Measurements from ENCODE around the gene RIMS3.

Gene RIMS3

DNA sequence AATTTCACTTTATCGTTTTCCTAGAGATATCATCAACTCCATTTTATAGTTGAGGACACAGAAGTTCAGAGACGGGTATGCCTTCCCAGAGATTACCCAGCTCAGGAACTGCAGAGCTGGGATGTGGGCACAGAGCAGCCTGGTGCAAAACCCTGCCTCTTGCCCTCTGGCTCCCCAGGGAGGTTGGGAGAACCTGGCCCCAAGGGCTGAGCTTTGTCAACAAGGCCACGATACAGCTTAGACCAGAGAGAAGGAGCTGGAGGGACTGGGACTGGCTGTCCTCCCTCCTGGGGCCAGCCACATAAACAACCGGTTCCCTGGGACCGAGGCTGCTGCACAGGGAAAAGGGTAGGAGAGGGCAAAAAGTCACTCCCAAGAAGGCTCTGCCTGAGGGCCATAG, 3.8 kb downstream of the RIMS3 start:
- in situ Hi-C loops (cut with HindIII; ENCODE audit: low pct_ligation_motif_present, low pct_unique_long_range_greater_than_20kb, low sequenced_read_pairs), result no loop called here
- no peak for DNase-seq

DNA sequence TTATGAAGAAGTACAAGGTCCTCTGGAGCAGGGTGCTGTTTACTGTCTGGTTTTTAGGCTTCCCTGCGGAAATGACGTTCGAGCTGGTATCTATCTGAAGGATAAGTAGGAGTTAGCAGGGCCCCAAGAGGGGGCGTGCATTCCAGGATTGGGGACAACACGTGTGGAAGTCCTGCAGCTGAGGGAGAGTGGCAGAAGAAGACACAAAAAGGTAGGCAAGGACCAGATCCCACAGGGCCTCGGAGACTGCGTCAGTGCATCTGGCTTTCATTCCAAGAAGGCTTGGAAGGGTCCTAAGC, 5.9 kb downstream of the RIMS3 start:
- DNase-seq, result no peak
- in situ Hi-C loops (cut with HindIII; ENCODE audit: low pct_ligation_motif_present, low pct_unique_long_range_greater_than_20kb, low sequenced_read_pairs), result no loop called here

- in situ Hi-C loops (cut with HindIII; ENCODE audit: low pct_ligation_motif_present, low pct_unique_long_range_greater_than_20kb, low sequenced_read_pairs), result no loop called here
- DNase-seq, result no peak
These were observed 6.5 kb downstream of the RIMS3 start for GRCh38 chr1:40658751-40659648.

GRCh38 chr1:40657046-40657445, 8.4 kb downstream of the RIMS3 start:
- in situ Hi-C loops (cut with HindIII; ENCODE audit: low pct_ligation_motif_present, low pct_unique_long_range_greater_than_20kb, low sequenced_read_pairs), result no loop called here
- no peak for DNase-seq

DNA sequence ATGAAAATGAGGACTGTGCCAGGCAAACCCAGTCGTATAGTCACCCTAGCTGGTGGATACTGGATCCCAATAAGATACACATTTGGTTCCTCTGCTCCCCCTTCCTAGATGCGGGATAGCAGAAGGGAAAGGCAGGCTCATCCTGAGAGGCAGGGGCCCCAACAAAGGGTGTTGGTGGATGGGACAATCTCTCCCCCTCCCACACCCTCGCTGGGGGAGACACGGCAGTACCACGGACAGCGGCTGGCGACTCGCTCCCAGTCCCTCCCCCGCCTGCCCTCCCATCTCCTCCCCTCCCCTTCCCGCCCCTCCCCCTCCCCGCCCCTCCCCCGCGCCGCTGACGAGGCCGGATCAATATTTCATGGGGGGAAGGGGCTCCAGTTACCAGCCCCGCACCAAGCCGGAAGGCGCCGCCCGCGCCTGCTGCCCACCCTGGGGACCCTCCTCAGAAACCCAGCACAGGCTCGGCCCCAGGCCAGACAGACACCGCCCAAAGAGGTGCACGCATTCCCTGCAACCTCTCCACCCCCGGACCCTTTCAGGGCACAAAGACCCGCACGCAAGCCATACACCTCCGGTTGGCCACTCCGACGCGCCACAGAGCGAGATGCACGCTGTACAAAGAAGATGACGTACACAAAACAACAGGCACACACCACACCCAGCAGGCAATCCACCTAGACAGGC, 11.5 kb downstream of the RIMS3 start:
- in situ Hi-C loops (cut with HindIII; ENCODE audit: low pct_ligation_motif_present, low pct_unique_long_range_greater_than_20kb, low sequenced_read_pairs), result no loop called here
- no peak for DNase-seq

- no peak for DNase-seq
- in situ Hi-C loops (cut with HindIII; ENCODE audit: low pct_ligation_motif_present, low pct_unique_long_range_greater_than_20kb, low sequenced_read_pairs), result no loop called here
These were observed 12.5 kb downstream of the RIMS3 start for GRCh38 chr1:40652979-40653378.

- in situ Hi-C loops (cut with HindIII; ENCODE audit: low pct_ligation_motif_present, low pct_unique_long_range_greater_than_20kb, low sequenced_read_pairs), result no loop called here
- DNase-seq, result no peak
These were observed 13.0 kb downstream of the RIMS3 start for GRCh38 chr1:40652468-40652867.

GRCh38 chr1:40651138-40651857, 14.2 kb downstream of the RIMS3 start:
- DNase-seq, result no peak
- in situ Hi-C loops (cut with HindIII; ENCODE audit: low pct_ligation_motif_present, low pct_unique_long_range_greater_than_20kb, low sequenced_read_pairs), result no loop called here

- DNase-seq, result no peak
- in situ Hi-C loops (cut with HindIII; ENCODE audit: low pct_ligation_motif_present, low pct_unique_long_range_greater_than_20kb, low sequenced_read_pairs), result no loop called here
These were observed 15.4 kb downstream of the RIMS3 start for GRCh38 chr1:40650075-40650474.

DNA sequence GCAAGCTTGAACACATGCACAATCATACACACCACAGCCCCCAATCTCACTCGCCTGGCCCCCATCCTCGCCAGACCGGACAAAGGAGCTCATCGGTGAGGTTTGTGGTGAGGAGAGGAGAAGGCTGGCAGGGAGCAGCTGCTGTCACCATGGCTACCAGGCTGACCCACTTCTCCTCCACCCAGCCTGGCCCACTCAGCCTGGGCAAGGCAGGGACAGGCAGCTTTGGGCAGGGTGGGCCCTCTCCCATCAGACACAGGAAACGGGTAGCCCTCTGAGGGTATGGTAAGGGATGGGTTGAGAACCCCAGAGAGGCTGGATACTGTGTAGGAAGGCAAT, 15.9 kb downstream of the RIMS3 start:
- no peak for DNase-seq

GRCh38 chr1:40648928-40649591, 16.4 kb downstream of the RIMS3 start:
- in situ Hi-C loops (cut with HindIII; ENCODE audit: low pct_ligation_motif_present, low pct_unique_long_range_greater_than_20kb, low sequenced_read_pairs), result no loop called here
- no peak for DNase-seq

More for the DNA sequence above, 15.9 kb downstream of the RIMS3 start:
- in situ Hi-C loops (cut with HindIII; ENCODE audit: low pct_ligation_motif_present, low pct_unique_long_range_greater_than_20kb, low sequenced_read_pairs), result no loop called here

DNA sequence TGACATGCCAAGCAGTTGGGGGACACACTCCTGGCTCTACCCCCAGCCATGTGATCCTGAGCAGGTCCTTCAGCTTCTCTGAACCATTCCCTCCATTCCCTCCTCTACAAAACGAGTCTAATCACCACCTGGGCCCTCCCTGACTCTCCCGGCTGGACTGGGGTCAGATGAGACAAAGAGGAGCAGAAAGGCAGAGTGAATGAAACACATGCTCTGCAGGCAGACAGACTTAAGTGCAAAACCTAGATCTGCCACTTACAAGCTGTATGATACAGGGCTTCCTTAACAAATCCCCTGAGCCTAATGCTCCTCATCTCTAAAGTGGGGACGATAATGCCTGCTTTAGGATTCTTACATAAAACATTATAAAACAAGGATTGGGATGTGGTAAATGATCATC, 17.3 kb downstream of the RIMS3 start:
- in situ Hi-C loops (cut with HindIII; ENCODE audit: low pct_ligation_motif_present, low pct_unique_long_range_greater_than_20kb, low sequenced_read_pairs), result no loop called here
- DNase-seq, result no peak

- DNase-seq, result no peak
- in situ Hi-C loops (cut with HindIII; ENCODE audit: low pct_ligation_motif_present, low pct_unique_long_range_greater_than_20kb, low sequenced_read_pairs), result no loop called here
These were observed 19.2 kb downstream of the RIMS3 start for GRCh38 chr1:40646315-40646714.

DNA sequence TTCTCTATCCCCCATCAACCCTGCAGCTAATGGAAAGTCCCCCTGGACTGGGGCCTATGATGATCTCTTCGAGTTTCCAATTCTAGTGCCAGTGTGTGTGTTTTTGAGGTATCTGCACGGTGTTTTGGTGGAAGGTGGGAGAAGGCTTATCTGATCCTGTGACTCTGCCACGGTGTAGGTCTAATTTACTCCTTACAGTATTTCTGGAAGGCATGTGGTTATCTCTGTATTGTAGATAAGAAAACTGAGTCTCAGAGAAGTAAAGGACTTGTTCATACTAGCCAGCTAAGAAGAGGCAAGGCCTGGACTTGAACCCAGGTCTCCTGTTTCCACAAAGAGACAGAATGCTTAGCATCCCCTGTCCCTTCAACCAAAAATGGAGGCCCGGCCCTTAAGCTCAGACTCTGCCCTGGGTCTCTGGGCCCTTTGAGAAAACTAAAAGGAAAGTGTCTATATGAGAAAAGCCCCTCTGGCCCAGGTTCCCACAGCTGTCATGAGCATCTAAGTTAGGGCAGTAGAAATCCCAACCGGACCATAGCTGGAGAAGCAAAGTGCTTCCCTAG, 20.3 kb downstream of the RIMS3 start:
- DNase-seq, result no peak
- in situ Hi-C loops (cut with HindIII; ENCODE audit: low pct_ligation_motif_present, low pct_unique_long_range_greater_than_20kb, low sequenced_read_pairs), result no loop called here

- in situ Hi-C loops (cut with HindIII; ENCODE audit: low pct_ligation_motif_present, low pct_unique_long_range_greater_than_20kb, low sequenced_read_pairs), result no loop called here
- no peak for DNase-seq
These were observed 23.8 kb downstream of the RIMS3 start for GRCh38 chr1:40641601-40642242.

- DNase-seq, result no peak
- in situ Hi-C loops (cut with HindIII; ENCODE audit: low pct_ligation_motif_present, low pct_unique_long_range_greater_than_20kb, low sequenced_read_pairs), result no loop called here
These were observed 25.0 kb downstream of the RIMS3 start for GRCh38 chr1:40640314-40641076.

GRCh38 chr1:40638097-40639036, 27.1 kb downstream of the RIMS3 start:
- in situ Hi-C loops (cut with HindIII; ENCODE audit: low pct_ligation_motif_present, low pct_unique_long_range_greater_than_20kb, low sequenced_read_pairs), result no loop called here
- DNase-seq, result no peak
